GM19023 (cell line): ENCODE data around the gene CIAO3.

Experiments used
- ATAC-seq: cut with Tn5 transposase; IDR thresholded peaks from one replicate; pipeline ENCODE4 v1.9.1; 2021; ENCODE audit warnings: mild to moderate bottlenecking, moderate library complexity; ENCODE audit not compliant: unreplicated experiment

CIAO3 gene

DNA sequence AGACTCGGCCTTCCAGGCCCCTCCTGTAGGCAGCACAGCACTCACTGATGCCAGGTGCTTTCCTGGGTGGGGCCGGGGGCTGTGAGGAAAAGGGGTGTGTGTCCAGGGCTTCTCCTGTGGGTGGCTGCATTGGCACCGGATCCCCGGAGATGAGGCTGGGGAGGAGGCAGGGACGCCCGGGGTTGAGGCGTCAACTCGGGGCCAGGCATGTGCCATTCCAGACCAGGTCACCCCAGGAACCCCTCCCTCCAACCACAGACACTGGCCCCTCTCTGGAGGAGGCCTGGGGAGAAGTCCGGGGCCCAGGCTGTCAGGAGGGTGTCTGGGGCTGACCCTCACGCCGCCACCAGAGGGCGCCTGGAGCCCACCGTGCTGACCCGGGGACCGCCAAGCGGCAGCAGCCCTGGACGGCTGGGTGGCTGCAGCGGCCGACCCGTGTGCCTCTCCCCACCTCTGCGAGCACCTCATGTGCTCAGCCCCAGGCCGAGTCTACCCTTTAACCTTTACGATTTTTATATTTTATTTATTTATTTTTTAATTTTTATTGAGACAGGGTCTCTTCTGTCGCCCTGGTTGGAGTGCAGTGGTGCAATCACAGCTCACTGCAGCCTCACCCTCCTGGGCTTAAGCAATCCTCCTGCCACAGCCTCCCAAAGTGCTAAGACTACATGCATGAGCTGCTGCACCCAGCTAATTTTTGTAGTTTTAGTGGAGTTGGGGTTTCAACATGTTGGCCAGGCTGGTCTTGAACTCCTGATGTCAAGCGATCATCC is 29.1 kb downstream of the CIAO3 start:
- ATAC-seq = no peak

DNA sequence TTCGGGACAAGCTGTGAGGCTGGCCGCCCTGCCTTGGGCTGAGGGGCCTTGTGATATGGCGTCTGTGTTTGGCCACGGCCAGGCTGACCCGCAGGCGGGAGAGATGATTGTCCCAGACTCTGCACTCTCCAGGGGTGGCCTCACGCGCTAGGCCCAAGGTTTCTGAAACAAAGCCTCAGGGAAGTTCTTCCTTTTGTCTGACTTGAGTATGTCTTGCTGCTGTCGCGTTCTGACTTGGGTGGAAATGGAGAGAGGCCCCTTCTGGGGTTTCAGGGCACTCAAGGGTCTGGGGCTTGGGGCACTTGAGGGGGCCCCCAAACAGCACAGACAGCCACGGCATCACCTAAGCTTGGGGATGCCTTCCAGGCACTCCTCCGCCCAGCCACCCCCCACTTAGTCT is 29.7 kb downstream of the CIAO3 start:
- no peak for ATAC-seq

DNA sequence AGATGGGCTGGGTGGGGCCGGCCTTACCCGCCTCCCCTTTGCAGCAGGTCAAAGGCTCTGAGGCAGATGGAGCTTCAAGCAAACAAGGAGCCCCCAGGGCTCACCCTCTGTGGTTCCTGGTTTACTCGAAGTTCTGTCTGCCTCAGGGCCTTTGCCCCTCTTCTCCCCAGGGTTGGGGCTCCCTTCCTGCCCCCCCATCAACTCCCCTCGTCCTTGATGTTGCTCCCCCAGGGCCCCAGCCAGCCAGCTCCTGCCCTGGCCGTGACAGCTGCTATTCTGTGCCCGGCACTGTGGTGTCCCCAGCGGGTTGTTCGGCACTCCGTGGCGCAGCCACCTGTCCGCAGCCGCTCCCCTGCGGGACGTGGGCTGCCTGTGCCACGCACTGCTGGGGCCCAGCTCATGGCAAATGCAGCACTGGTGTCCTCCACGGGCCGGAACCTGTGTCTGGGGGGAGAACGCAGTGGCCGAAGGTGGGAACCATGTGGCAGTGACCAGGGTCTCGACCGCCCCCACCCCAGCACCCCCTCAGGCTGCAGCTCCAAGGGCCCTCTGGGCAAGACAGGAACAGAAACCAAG is 30.2 kb downstream of the CIAO3 start:
- no peak for ATAC-seq

DNA sequence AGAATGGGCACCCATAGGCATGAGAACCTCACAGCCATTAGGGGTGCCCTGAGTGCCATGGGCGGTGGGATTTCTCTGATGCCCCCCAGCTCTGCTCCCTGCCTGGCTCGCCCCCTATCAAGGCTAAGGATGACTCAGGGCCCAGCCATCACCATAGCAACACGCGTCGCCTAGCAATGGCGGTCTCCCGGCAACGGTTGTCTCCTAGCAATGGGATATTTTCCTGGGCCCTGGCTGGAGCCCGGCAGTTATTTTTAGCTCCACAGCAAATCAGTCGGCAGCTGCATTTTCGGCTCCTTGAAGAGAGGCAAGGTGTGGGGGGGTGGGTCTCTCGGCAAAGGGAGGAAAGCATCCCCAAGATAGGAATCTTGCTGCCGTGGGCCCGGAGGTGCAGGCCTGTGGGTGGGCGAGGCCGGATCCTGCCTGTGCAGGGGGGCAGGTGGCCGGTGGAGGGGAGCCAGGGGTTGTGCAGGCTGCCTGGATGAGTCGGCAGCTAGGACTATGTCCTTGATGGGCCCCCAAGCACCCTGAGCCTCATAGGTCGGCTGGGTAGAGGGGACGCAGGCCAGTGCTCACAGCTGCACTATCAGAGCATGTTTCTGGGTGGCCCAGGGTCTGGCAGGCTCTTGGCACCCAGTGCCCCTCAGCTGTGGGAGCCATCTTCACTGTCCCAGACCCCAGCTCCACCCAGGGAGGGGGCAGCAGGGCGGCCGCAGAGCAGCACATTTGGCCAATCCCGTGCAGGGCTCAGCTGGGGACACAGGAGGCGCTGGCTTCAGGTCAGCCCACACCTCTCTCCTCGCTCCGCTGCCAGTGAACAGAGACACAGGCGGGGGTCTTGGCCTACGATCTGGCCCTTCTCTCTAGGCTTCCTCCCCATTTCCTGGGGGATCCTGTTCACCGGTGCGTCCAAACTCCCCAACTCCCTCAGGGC is 31.0 kb downstream of the CIAO3 start:
- no peak for ATAC-seq

DNA sequence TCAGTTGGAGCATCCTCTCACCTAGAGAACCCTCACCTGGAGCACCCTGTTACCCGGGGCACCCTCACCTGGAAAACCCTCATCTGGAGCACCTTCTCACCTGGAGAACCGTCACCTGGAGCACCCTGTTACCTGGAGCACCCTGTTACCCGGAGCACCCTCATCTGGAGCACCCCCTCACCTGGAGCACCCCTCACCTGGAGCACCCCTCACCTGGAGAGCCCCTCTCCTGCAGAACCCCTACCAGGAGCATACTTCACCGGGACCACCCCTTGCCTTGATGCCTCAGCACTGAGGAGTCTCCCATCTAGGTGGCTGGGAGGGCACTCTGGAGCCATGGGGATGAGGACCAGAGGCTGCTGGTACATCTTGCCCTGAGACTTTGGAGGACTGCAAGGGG is 31.8 kb downstream of the CIAO3 start:
- ATAC-seq = no peak

DNA sequence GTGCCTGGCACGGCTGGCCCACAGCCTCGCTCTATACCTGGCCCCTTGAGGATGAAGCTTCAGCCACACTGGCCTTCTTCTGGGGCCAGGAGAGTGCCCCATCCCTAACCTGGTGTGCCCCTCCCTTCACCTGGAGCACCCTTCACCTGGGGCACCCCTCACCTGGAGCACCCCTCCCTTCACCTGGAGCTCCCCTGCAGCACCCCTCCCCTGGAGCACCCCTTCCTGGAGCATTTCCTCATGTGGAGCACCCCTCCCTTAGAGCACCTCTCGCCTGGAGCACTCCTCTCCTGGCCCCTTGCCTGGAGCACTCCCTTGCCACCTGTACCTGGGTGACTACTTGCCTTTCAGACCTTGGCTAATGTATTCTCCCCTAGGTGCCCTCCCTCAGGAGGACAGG is 32.8 kb downstream of the CIAO3 start:
- no peak for ATAC-seq

DNA sequence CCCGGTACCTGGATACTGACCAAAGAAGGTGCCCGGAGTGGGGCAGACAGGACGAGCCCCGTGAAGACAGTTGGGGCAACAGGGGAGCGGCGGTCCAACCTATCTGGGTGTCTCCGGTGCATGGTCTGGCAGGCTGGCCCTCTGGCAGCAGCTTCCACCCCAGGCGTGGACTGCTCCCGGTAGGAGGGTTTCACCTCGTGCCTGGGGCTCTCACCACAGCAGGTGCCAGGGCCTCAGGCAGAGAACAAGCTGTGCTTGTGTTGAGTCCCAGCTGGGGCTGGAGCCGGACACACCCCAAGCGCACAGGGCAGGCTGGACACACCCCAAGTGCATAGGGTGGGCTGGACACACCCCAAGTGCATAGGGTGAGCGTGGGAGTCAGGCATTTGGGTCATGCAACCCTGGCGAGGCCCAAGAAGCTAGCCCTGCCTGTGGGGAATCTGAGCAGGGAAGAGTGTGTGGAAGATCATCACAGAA is 33.7 kb downstream of the CIAO3 start:
- no peak for ATAC-seq

DNA sequence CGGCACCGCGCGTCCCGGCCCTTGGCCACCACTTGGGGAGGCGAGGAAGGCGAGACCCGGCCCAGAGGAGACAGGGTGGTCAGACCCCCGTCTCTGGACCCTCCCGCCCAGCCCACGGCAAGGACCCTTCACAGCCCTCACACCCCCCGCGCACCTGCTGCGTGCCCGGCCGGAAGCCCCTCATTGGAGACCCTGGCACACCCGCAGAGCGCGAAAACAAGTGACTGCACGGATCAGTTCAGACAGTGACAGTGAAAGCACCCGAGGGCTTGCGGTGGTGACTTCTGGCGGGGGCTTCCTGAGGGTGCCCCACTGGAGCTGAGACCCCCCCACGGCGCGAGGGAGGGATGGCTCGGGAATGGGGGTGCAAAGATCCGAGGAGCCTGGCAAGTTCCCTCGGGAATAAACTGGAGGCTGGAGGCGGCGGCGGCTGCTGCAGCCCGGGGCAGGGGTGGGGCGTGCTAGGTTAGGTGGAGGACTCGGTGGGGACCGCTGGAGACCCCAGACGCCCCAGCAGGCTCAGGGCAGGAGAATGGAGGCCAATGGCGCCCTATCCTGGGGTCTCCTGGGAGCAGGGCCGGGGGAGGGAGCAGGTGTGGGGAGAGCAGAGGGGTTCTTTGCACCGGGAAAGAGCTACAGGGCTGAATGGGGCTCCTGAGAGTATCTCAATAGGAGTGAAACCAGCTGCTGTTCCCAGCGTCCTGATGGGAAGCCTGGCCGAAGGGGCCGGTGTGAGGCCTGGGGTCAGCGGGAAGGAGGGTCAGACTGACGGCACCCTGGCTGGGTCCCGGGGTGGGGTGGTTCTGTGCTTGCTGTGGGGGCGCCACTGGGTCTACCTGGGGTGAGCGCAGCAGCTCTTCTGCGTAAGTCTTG is 34.4 kb downstream of the CIAO3 start:
- ATAC-seq = no peak

DNA sequence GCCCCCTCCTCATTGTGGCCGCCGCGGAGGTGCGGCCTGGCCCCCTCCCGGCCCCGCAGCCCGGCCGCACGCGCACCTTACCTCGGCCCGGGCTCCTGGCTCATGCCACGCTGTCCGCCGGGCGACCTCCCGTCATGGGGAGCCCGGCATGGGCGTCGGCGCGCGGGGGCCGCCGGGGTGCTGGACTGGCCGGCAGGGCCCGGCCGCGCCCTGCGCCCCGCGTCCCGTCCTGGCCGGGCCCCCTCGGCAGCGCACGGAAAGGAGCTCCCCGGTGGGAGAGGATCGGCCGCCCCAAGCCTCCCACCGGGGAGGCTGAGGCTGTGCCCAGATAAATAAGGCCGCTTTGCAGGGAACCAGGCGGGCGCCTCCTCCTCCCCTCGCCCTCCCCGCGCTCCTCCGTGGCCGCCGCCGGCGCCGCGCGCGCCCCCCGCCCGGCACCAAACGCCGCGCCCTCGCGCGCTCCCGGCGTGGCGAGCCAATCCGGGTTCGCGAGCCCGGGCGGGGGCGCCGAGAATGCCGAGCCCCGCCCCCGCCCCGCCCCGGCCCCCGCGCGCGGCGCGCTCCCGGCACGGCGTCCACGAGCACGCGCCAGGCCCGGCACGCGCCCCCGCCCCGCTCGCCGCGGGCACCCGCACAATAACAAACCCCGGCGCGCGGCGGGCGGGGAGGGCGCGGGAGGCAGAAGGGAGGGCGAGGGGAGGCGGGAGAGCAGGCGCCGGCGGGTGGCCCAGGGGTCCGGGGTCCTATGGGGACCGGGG is 35.2 kb downstream of the CIAO3 start, which contains the start of gene FBXL16:
TSS of gene FBXL16 (minus strand) at position 371 of the 758 bp plus-strand sequence. CDS start 8,396 bp downstream, outside the sequence.
- ATAC-seq = no peak

DNA sequence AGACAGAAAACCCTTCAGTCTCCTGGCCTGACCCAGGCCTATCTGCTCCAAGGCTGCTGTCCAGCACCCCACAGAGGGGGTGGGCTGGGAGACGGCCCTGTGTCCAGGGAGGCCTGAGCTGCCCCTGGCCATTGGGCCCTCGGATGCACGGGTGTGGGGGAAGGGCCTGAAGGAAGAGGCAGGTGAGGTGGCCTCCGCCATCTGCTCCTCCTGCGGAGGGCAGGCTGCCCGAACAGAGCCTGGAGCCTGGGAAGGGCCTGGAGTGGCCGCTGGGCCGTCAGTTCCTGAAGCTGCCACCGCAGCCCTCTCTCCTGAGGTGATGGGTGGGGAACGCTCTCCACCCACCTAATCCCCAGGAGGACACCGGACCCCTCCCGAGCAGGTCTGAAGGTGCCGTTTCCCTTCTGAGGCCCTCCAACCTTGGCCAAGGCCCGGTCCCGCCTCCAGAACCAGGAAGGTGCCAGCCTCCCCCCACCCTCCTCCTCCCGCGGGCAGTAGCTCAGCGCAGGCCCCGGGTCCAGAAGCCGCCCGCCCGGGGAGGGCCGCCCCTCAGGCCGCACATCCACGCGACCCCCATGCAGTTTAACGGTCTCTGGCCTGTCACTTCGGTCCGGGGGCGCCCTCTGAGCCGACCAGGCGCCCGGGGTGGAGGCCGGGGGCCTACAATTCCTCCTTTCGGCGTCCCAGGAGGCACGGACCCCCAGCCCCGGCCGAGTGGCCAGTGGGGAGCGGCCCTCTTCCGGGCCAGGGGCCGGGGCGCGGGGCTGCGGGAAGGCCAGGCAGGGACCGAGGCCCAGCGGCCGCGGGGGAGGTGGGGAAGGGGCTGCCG is 36.0 kb downstream of the CIAO3 start:
- ATAC-seq = no peak

DNA sequence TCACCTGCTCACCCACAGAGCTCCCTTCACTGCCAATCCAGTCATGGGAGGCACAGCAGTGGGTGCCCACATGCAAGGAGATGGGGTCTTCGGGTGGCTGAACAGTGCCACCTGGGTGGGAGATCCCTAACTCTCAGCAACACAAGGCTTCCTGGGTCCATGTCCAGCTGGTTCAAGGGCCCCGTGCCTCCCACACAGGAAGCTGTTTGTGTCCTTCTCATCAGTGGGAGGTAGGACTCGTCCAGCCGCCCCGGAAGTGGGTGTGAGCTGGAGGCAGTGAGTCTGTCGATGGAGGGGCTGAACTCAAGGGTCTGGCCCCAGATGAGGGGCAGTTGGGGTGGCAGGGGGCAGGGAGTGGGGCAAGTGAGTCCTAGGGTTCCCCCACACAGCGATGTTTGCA is 36.8 kb downstream of the CIAO3 start:
- ATAC-seq = no peak

DNA sequence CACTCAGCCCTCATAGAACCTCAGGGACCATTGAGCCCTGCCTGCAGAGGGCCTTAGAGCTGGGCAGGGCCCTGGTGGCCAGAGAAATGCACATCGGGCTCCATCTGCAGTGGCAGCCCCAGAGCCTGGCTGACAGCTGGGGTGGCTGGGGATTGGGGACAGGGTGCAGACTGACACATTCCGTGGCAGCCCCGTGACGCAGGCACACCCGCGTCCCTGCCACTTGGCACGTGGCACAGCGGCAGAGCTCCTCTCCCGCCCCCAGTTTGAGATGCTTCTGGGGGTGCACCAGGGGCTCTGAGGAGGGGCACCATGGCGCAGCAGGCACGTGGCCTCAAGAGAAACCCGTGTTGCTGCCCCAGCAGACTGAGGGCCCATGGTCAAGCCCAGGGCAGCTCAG is 37.4 kb downstream of the CIAO3 start:
- no peak for ATAC-seq

DNA sequence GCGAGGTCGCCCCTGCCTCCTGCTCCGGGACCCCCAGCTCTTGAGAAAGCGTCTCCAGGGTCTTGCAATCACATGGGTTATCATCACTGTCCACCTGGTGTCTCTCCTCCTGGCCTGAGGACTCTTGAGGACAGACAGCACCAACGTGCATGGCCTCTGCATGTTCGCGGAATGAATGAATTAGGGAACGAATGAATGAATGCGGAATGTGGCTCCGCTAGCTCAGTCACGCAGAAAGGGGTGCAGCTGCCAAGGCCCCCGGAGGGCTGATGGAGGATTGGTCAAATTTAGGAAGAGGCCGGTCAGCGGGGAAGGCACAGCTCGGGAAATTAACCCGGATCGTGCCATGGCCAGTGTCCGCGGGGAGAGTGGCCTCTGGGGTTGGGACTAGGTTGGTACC is 38.5 kb downstream of the CIAO3 start:
- no peak for ATAC-seq

DNA sequence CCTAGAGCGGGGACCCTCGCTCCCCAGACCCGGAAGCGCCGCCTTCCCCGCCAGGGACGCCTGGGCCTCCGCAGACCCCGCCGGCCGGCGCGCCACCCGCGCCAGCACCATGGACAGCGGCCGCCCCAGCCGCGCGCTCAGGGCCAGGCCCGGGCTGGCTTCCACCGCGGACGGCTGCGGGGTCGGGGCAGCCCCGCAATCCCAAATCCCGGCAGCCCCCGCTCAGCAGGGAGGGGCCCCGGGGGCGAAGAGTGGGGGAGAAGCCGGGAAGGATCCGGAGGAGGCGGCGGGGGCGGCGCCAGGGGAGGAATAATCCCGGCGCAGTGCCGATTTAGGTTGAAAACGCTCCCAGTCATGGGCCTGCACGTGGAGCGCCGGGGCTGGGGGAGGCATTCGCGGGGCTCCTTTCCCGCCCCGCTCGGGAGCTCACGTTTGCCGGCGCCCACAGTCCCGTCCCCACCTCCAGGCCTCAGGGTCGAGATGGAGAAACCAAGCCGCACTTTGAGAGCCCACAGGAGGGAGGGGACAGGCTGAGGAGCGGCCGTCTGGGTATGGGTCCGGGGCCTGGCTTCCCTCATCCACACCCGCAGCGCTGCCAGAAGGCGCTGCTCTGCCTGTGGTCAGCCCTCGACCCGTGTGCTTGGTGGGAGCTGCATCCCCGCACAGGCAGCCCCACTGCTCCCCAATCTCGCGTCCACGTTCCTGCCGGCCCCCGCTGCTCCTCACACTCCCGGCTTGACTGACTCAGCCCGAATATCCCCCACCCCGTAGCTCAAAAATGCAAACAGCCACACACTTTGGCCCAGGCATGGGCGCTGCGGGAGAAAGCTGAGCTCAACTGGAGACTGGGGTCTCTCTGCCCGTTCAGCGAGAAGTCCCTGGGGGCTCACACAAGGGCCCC is 39.9 kb downstream of the CIAO3 start:
- ATAC-seq = no peak

DNA sequence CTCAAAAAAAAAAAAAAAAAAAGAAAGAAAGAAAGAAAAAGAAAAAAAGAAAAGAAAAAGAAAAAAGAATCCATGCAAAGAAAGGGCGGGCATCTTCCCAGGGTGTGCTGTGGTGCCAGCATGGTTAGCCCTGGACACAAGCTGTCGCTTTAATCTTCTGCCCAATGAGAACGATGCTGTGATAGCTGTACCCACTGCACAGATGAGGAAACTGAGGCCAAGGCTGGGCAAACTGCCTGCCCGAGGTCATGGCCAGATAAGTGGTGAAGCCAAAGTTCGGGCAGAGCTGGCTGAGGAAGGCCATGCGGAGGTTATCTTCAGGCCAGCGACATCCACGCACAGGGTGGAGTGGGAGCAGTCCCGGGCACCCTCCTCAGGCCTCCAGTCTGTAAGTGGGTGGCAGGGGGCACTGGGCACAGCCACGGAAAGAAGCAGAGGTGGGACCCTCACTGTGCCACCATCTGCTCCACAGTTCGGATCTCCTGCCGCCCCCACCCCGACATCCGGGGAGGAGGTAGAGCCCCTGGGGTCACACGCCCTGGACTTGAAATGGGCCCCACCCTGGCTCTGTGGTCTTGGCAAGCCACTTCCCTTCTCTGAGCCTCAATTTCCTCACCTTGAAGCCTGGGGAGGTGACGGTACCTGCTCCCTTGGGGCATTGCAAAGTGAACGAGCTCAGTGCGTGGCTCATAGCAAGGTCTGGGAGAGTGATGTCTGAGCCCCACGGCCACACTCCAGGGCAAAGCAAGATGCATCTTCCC is 41.7 kb downstream of the CIAO3 start:
- no peak for ATAC-seq

DNA sequence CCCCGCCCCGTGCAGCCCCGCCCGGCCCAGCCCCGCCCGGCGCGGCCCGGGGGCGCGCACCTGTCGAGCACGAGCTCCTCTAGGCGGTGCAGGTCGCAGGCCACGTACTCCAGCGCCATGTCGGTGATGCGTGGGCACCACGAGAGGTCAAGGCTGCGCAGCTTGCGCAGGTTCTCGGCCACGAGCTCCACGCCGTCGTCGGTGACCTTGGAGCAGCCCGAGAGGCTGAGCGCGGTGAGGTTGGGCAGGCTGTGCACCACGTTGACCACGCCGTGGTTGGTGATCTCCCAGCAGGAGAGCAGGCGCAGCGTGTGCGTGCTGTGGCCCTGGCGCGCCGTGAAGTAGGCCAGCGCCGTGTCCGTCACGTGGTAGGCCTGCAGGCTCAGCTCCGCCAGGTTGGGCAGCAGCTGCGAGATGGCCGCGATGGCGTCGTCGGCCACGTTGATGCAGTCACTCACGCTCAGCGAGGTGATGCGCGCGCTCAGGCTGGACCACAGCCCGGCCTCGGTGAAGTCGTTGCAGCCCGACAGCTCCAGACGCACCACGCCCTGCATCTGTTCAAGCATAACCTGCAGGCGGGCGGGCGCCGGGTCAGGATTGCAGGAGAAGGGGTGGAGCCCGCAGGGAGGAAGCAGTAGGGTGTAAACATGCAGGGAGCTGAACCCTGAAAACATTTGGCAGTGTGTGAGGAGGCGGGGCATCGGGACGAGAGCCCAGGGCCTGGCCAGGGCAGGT is 45.3 kb downstream of the CIAO3 start:
- no peak for ATAC-seq
